Activated naive CD4-positive, alpha-beta T cell treated with anti-CD3 and anti-CD28 coated beads, Interleukin-2, amount 10 ng/mL, durations not matched to agents 5 hours and 36 hours (primary cell): ENCODE measurements around the gene BTBD3. TPM values are rescaled to one million over a fixed set of nuclear protein-coding genes. Genes with fewer than 3 reads are reported as not detected.

Source experiments
- total RNA-seq, 2 experiments: library from RNA; stranded (reverse); gene quantifications; one replicate each; pipeline ENCODE4 v1.2.3, GENCODE V29; 2021

Gene BTBD3
- total RNA-seq = 1 to 10 TPM; 3.9 to 4.3 TPM

GRCh38 chr20:11917663-11918062, at the start of gene BTBD3:
BTBD3 (plus strand) TSS chr20:11917893; CDS start chr20:11918276, 383 bp downstream.

